B cell (primary cell): ENCODE data around the gene GPRIN2.
"Not testable (repeated sequence)": the region's sequence is repeated elsewhere in the genome, so short reads cannot be mapped to it uniquely, and the experiment has no call there.

ENCODE experiments used
- EZH2 ChIP-seq: IDR thresholded peaks from 2 replicates; pipeline ENCODE4 v1.6.1; 2012; ENCODE audit warnings: borderline replicate concordance, low read depth, mild to moderate bottlenecking, moderate library complexity, low read length; ENCODE audit not compliant: insufficient read depth, poor library complexity, severe bottlenecking
- TF ChIP-seq, protein P1 (sequence below): fragments of 200-600 bp; IDR thresholded peaks from one replicate; pipeline ENCODE4 v1.8.0; 2022; ENCODE audit warnings: antibody characterized with exemption, mild to moderate bottlenecking

DNA sequence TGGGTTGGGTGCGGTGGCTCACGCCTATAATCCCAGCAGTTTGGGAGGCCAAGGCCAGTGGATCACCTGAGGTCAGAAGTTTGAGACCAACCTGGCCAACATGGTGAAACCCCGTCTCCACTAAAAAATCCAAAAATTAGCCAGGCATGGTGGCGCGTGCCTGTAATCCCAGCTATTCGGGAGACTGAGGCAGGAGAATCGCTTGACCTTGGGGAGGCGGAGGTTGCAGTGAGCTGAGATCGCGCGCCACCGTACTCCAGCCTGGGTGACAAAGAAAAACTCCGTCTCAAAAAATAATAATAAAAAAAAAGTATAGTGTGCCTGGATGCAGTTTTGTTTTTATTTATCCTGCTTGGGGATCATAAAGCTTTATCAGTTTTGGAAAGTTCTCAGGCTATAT is 36.8 kb upstream of the GPRIN2 start:
- TF ChIP-seq, protein P1, sequence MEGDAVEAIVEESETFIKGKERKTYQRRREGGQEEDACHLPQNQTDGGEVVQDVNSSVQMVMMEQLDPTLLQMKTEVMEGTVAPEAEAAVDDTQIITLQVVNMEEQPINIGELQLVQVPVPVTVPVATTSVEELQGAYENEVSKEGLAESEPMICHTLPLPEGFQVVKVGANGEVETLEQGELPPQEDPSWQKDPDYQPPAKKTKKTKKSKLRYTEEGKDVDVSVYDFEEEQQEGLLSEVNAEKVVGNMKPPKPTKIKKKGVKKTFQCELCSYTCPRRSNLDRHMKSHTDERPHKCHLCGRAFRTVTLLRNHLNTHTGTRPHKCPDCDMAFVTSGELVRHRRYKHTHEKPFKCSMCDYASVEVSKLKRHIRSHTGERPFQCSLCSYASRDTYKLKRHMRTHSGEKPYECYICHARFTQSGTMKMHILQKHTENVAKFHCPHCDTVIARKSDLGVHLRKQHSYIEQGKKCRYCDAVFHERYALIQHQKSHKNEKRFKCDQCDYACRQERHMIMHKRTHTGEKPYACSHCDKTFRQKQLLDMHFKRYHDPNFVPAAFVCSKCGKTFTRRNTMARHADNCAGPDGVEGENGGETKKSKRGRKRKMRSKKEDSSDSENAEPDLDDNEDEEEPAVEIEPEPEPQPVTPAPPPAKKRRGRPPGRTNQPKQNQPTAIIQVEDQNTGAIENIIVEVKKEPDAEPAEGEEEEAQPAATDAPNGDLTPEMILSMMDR: not testable (repeated sequence)
- TF ChIP-seq EZH2: not testable (repeated sequence)
